Natural killer cell (primary cell): ENCODE measurements around the gene VWF. TPM values are rescaled to one million over a fixed set of nuclear protein-coding genes. Genes with fewer than 3 reads are reported as not detected.

Experiments used
- ATAC-seq, 3 donors: fragments of 150-1000 bp in 2 of 3; fragments of 200-7000 bp in 1 of 3; cut with Tn5 transposase; 1 replicate in 1 of 3; 2 replicates in 2 of 3; pipeline ENCODE4 v1.10.0; 2021; ENCODE audit warnings: mild to moderate bottlenecking in 2 of 3, moderate library complexity in 2 of 3
- DNase-seq, 2 donors: peaks; one replicate each; pipeline versions ENCODE4 v3.0.0 to v3.0.0-alpha.2; 2013 to 2021; ENCODE audit warnings: mixed read lengths in 1 of 2
- H3K27ac ChIP-seq: one replicate; pipeline ENCODE4 v1.5.1; 2013; ENCODE audit warnings: mild to moderate bottlenecking, low read length
- H3K27me3 ChIP-seq: one replicate; pipeline ENCODE4 v1.6.1; 2013; ENCODE audit warnings: low read length; ENCODE audit not compliant: control insufficient read depth, insufficient read depth
- H3K36me3 ChIP-seq: one replicate; pipeline ENCODE4 v1.6.1; 2013; ENCODE audit warnings: low read length; ENCODE audit not compliant: control insufficient read depth, insufficient read depth
- H3K4me1 ChIP-seq: one replicate; pipeline ENCODE4 v1.6.1; 2013; ENCODE audit warnings: low read length; ENCODE audit not compliant: control insufficient read depth, insufficient read depth
- H3K4me3 ChIP-seq: one replicate; pipeline ENCODE4 v1.5.1; 2013; ENCODE audit warnings: low read length
- H3K9me3 ChIP-seq: one replicate; pipeline ENCODE4 v1.6.1; 2013; ENCODE audit warnings: low read length; ENCODE audit not compliant: control insufficient read depth, insufficient read depth
- H3K27ac Mint-ChIP-seq, 2 donors: one replicate each; pipeline ENCODE4 v1.8.0; 2022; ENCODE audit warnings: mild to moderate bottlenecking in 2 of 2, mixed read lengths in 2 of 2, moderate library complexity in 1 of 2
- H3K27me3 Mint-ChIP-seq, 2 donors: one replicate each; pipeline ENCODE4 v1.8.0; 2022; ENCODE audit warnings: low read depth in 2 of 2, mixed read lengths in 2 of 2
- H3K36me3 Mint-ChIP-seq: one replicate; pipeline ENCODE4 v1.8.0; 2022; ENCODE audit warnings: mixed read lengths
- H3K4me1 Mint-ChIP-seq, 2 donors: one replicate each; pipeline ENCODE4 v1.8.0; 2022; ENCODE audit warnings: mixed read lengths in 2 of 2
- H3K4me3 Mint-ChIP-seq: one replicate; pipeline ENCODE4 v1.8.0; 2022; ENCODE audit warnings: mild to moderate bottlenecking, moderate library complexity, mixed read lengths
- H3K9me3 Mint-ChIP-seq, 2 donors: one replicate each; pipeline ENCODE4 v1.8.0; 2022; ENCODE audit warnings: mixed read lengths in 2 of 2
- CTCF ChIP-seq: fragments of 200-600 bp; IDR thresholded peaks from one replicate; pipeline ENCODE4 v1.8.0; 2022; ENCODE audit warnings: antibody characterized with exemption
- WGBS: methylation state at CpG from one replicate; pipeline ENCODE4 v1.1.7; 2013; ENCODE audit warnings: missing lambda C conversion rate; ENCODE audit not compliant: insufficient coverage; 5-methylcytosine and 5-hydroxymethylcytosine counted together
- intact Hi-C: fragments of 100-400 bp; cut with micrococcal nuclease; formaldehyde crosslinking; loops from one replicate; pipeline ENCODE4 v1.14.2; 2022
- total RNA-seq, 4 donors: library from RNA; stranded (reverse); fragments of 120-200 nt in 1 of 4; gene quantifications; one replicate each; pipeline versions ENCODE4 v1.2.3 to v1.2.4, GENCODE V29; 2013 to 2022

The VWF gene
- total RNA-seq, 3 donors from 2014 or later (not counting 1 experiment from before 2014, with no cell fraction given), result 0.14 to 0.95 (median 0.71) TPM

GRCh38 chr12:5904969-5905368 lies 219.5 kb downstream of the VWF start:
- Mint-ChIP-seq H3K36me3 (no peaks in the 10 kb centered on the region), H3K9me3 (no peaks in the 10 kb centered on the region), H3K27me3 (peaks cover 9 to 24% of the 10 kb centered on the region in 2 donors), H3K27ac (no peak overlapping the region), H3K4me1 (no peaks in the 10 kb centered on the region), H3K4me3 (no peak overlapping the region)
- H3K36me3 ChIP-seq, result no peaks in the 10 kb centered on the region
- H3K9me3 ChIP-seq, result no peaks in the 10 kb centered on the region
- no peak overlapping the region for H3K27ac ChIP-seq
- no peak overlapping the region for H3K4me3 ChIP-seq
- no peak for ATAC-seq
- no peaks in the 10 kb centered on the region for H3K27me3 ChIP-seq
- intact Hi-C loops, result no loop called here
- H3K4me1 ChIP-seq, result no peaks in the 10 kb centered on the region
- 83% methylated on average over 5 of the region's 6 CpGs for WGBS
- no peak for DNase-seq
- no peak for TF ChIP-seq CTCF

DNA sequence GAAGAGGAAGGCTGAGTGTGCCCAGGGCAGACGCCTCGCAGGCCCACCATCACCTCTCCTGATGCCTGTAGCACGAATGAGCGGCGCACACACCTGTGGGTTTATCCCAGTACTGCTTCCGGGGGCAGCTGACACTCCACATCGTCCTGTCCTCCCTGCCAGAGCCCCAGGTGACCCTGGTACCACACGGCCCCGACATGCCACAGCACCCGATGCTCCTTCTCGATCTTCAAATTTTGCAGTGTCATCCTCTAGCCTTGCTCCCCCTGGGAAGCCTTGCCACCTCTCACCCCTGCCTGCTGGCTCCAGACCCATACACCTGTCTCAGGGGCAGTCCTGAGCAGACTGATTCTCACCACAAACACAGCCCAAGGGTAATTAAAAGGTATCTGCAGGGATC lies 220.0 kb downstream of the VWF start:
- intact Hi-C loops, result no loop called here
- Mint-ChIP-seq H3K9me3 (no peaks in the 10 kb centered on the region), H3K4me3 (no peak overlapping the region), H3K27ac (no peak overlapping the region), H3K36me3 (no peaks in the 10 kb centered on the region), H3K27me3 (peaks cover 9 to 21% of the 10 kb centered on the region in 2 donors), H3K4me1 (no peaks in the 10 kb centered on the region)
- ATAC-seq (no peak), DNase-seq (no peak)
- Histone ChIP-seq H3K4me3 (no peak overlapping the region), H3K4me1 (no peaks in the 10 kb centered on the region), H3K27ac (no peak overlapping the region), H3K9me3 (no peaks in the 10 kb centered on the region), H3K27me3 (no peaks in the 10 kb centered on the region), H3K36me3 (no peaks in the 10 kb centered on the region)
- TF ChIP-seq CTCF, result no peak
- 68% methylated on average over 11 of the region's 11 CpGs for WGBS

DNA sequence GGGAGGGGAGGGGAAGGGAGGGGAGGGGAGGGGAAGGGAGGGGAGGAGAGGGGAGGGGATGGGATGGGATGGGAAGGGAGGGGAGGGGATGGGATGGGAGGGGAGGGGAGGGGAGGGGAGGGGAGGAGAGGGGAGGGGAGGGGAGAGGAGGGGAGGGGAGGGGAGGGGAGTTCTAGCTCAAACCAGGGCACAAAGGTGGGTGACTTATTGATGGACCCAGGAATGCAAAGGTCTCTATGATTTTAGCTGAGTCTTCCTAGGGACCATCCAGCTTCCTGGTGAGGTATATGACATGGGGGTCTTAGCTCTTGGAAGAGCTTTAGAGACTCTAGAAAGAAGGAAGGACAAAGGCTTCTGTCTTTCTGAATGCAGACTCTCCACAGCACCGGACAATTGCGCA lies 221.7 kb downstream of the VWF start:
- no peaks in the 10 kb centered on the region for H3K36me3 ChIP-seq
- Mint-ChIP-seq H3K27ac (no peak overlapping the region), H3K4me1 (no peaks in the 10 kb centered on the region), H3K4me3 (no peak overlapping the region), H3K9me3 (no peaks in the 10 kb centered on the region), H3K27me3 (peaks cover 9 to 20% of the 10 kb centered on the region in 2 donors), H3K36me3 (no peaks in the 10 kb centered on the region)
- H3K4me3 ChIP-seq, result no peak overlapping the region
- ATAC-seq (no peak), DNase-seq (no peak)
- no peaks in the 10 kb centered on the region for H3K4me1 ChIP-seq
- intact Hi-C loops, result no loop called here
- no peaks in the 10 kb centered on the region for H3K27me3 ChIP-seq
- H3K27ac ChIP-seq, result no peak overlapping the region
- WGBS, result 100% methylated on average over 2 of the region's 2 CpGs
- H3K9me3 ChIP-seq, result no peaks in the 10 kb centered on the region
- no peak for TF ChIP-seq CTCF

GRCh38 chr12:5901416-5901815 lies 223.1 kb downstream of the VWF start:
- intact Hi-C loops, result no loop called here
- H3K4me1 Mint-ChIP-seq, result no peaks in the 10 kb centered on the region
- TF ChIP-seq CTCF, result no peak
- H3K9me3 Mint-ChIP-seq, result no peaks in the 10 kb centered on the region
- H3K27me3 ChIP-seq, result no peaks in the 10 kb centered on the region
- no peak overlapping the region for H3K27ac ChIP-seq
- DNase-seq, result no peak
- no peaks in the 10 kb centered on the region for H3K9me3 ChIP-seq
- H3K4me1 ChIP-seq, result no peaks in the 10 kb centered on the region
- H3K36me3 Mint-ChIP-seq, result no peaks in the 10 kb centered on the region
- ATAC-seq, result no peak
- H3K4me3 Mint-ChIP-seq, result no peak overlapping the region
- H3K4me3 ChIP-seq, result no peak overlapping the region
- peaks cover 20 to 34% of the 10 kb centered on the region in 2 donors for H3K27me3 Mint-ChIP-seq
- no peak overlapping the region for H3K27ac Mint-ChIP-seq
- H3K36me3 ChIP-seq, result no peaks in the 10 kb centered on the region
- 87% methylated on average over 6 of the region's 6 CpGs for WGBS
